GM21786 (cell line): ENCODE data around the gene ELOVL6.
"Not testable (repeated sequence)": the region's sequence is repeated elsewhere in the genome, so short reads cannot be mapped to it uniquely, and the experiment has no call there.

Experiments
- ATAC-seq: cut with Tn5 transposase; IDR thresholded peaks from one replicate; pipeline ENCODE4 v1.9.1; 2021; ENCODE audit not compliant: unreplicated experiment

The ELOVL6 gene

GRCh38 chr4:110163327-110164069 lies 34.9 kb downstream of the ELOVL6 start:
- ATAC-seq, result no peak

GRCh38 chr4:110160618-110161017 lies 37.8 kb downstream of the ELOVL6 start:
- no peak for ATAC-seq

DNA sequence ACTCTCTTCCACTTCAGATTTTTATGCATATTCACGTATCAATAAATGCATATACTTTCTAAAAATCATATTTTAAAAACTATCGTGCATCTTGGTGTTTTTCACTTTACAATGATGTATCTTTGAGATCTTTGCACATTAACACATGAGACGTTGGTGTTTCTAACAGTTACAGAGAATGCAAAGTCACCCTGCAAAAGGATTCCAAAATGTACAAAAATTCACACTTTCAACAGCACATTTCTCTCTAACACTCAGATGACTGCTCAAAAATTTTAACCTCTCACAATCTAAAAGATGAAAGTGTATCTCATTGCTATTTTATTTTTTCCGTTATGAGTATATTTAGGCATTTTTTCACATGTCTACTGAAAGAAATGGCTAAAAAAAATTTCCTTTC lies 38.9 kb downstream of the ELOVL6 start:
- no peak for ATAC-seq

GRCh38 chr4:110157580-110157979 lies 40.8 kb downstream of the ELOVL6 start:
- no peak for ATAC-seq

DNA sequence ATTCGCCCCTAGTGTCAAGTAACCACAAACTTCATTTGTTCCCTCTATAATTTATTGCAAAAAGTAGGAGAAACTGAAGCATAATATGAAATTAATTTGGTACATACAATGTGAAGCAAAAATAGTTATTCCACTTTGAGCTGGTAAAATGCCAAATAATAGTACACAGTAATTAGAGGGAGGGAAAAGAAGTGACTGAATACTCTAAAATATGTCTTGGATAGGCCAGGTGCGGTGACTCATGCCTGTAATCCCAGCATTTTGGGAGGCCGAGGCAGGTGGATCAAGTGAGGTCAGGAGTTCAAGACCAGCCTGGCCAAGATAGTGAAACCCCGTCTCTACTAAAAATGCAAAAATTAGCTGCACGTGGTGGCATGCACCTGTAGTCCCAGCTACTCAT lies 41.2 kb downstream of the ELOVL6 start:
- not testable (repeated sequence) for ATAC-seq

GRCh38 chr4:110156442-110156841 lies 42.0 kb downstream of the ELOVL6 start:
- no peak for ATAC-seq

- no peak for ATAC-seq
Measured at GRCh38 chr4:110155654-110156053, 42.8 kb downstream of the ELOVL6 start.

DNA sequence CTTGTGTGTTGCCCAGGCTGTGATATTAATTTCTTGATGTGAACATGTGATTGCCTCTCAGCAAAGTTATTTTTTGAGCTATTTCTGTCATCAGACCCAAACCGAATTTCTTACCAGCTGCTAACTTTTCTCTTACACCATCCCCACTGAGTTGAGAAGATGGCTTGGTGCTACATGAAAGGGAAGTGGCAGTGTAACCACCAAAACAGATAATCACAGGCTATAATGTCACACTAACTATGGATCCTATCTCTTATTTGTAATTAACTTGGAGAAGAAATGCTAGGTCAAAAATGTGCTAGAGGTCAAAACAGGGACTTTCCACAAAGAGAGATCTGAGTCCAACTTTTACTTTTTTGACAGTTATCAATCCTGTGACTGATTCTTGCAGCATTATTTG lies 43.8 kb downstream of the ELOVL6 start:
- no peak for ATAC-seq

DNA sequence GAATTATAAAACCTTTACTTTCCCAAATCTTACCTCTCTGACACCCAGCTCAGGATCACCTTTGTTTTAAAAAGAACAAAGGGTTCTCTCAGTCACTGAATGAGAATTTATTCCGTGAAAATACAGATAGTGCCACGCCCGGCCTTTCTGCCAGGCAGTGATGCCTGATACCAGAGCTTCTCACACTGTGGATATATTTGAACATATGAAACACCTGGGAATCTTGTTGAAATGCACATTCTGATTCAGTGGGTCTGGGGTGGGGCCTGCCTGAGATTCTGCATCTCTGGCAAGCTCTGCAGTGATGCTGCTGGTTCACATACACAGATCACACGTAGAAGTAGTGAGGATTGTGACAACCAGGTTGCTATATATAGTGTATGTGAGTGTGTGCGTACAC lies 46.0 kb downstream of the ELOVL6 start:
- ATAC-seq, result no peak

DNA sequence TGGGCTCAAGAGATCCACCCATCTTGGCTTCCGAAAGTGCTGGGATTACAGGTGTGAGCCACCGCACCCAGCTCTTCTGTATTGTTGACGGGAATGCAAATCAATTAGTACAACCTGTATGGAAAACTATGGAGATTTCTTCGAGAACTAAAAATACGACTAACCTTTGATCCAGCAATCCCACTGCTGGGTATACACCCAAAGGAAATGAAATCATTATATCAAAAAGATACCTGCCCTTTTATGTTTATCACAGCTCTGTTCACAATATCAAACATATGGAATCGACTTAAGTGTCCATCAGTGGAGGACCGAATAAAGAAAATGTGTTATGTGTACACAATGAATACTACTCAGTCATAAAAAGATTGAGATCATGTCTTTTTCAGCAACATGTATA lies 49.3 kb downstream of the ELOVL6 start:
- ATAC-seq, result no peak

GRCh38 chr4:110142461-110142860 lies 56.0 kb downstream of the ELOVL6 start:
- no peak for ATAC-seq

DNA sequence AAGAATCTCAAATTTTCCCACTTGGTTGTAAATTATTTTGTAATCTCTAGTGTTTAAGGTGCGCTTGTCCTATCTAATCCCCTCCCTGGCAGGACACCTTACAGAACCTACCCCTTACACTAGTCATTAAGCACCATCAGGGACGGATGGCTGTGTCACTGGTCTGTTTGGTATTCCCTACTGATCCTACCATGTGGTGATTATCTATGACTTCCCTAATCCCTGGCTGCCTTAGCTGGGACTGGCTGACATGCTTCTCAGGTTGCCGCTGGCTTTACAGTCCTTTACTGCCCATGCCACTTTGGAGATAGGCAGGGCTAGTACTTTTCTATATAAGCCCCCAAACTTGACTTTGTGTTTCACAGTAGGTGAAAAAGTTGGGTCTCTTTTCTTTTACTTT lies 58.6 kb downstream of the ELOVL6 start:
- no peak for ATAC-seq

GRCh38 chr4:110139111-110139510 lies 59.3 kb downstream of the ELOVL6 start:
- ATAC-seq, result no peak

GRCh38 chr4:110138551-110138950 lies 59.9 kb downstream of the ELOVL6 start:
- ATAC-seq, result no peak

GRCh38 chr4:110137829-110138228 lies 60.6 kb downstream of the ELOVL6 start:
- ATAC-seq, result no peak

- ATAC-seq, result no peak
Measured at GRCh38 chr4:110135523-110135922, 62.9 kb downstream of the ELOVL6 start.

DNA sequence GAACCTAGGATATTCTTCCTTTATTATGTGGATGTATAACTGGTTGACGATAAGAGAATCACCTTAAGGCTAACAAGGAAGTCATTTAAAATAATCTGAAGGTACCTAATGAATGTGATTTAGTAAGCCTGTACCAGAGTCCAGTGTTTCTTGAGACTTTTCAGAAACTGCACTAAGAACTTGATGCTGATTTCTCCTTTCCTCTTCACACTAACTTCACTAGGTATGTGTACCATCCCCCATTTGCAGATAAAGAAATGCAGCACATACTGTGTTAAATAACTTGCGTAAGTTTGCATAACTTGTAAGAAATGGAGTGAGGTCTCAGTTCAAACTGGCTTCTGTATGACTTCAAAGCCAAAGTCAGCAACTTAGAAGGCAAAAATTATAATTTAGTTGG lies 63.3 kb downstream of the ELOVL6 start:
- no peak for ATAC-seq

GRCh38 chr4:110134269-110134869 lies 64.0 kb downstream of the ELOVL6 start:
- ATAC-seq, result no peak

DNA sequence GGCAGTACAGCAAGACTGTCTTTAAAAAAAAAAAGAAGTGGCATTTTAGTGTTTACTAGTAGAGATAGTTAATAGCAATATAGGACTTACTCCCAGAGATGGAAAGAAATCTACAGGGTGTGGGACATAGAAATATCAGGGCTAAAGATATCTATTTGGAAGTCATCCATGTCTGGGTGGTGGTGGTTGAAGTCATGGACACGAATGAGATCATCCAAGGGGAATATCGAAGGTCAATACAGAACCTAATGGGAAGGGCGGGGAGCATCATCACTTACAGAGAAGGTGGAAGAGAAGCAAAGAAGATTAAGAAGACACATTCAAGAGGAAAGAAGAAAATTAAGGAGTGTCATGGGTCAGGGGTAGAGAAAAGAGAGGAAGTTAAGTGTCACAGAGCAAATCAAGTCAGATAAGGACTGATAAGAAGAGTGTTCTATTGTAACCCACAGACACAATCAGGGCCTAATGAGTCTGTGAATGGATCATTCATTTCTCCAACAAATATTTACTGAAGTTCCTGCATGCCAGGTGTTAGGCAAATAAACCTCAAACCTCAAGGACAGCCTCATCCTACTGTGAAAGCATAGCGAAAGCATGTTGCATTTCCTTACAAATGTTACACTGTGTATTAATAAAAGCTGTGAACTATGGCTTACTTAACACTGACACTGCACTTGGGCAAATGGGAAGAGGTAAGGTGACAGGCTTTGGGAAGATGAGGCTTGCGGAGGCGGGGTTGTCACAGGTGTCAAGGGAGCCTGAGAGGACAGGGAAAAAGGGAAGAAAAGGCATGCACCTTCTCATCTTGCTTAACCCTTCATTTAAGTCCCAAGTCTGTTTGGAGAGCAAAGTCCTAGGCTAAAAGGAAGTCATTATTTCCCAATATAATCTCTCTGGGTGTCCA lies 65.3 kb downstream of the ELOVL6 start:
- ATAC-seq, result no peak

DNA sequence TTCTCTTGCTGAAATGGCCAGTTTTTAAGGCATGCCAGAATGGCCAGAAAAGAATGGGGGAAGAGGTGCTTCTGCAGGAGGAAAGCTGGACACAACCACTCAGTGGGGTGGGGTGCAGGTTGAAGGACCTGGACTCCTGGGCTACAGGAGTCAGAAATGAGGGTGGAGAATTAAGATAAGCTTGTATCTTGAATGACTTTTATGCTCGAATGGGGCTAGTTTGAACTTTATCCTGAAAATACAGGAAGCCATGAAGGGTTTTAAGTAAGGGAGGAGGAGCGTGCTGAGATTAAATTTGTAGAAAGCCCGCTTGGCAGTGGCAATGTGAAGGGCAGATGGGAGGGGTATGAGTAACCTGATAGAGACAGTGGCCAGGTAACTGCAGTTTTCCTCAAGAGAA lies 66.5 kb downstream of the ELOVL6 start:
- ATAC-seq, result no peak

- ATAC-seq, result no peak
Measured at GRCh38 chr4:110130576-110131358, 67.6 kb downstream of the ELOVL6 start.
